HepG2 (cell line): ENCODE data around the gene CLTA. TPM values are rescaled to one million over a fixed set of nuclear protein-coding genes. Genes with fewer than 3 reads are reported as not detected.

Experiments used
- ELF3 ChIP-seq: IDR thresholded peaks from 2 replicates; pipeline ENCODE4 v1.6.1; 2016; ENCODE audit warnings: missing genetic modification reagents, missing compliant biosample characterization
- MEF2D ChIP-seq: sonication (generic); formaldehyde crosslinking; IDR thresholded peaks from 2 replicates; pipeline ENCODE4 v1.5.1; 2020; ENCODE audit warnings: mild to moderate bottlenecking, missing genetic modification reagents
- NBN ChIP-seq: fragments of 450-650 bp; conservative IDR thresholded peaks from 2 replicates; pipeline ENCODE4 v1.6.1; 2017
- PHF20 ChIP-seq: sonication (generic); formaldehyde crosslinking; IDR thresholded peaks from 2 replicates; pipeline ENCODE4 v1.5.0; 2020; ENCODE audit warnings: mild to moderate bottlenecking, missing genetic modification reagents
- PRMT3 ChIP-seq: sonication (generic); formaldehyde crosslinking; IDR thresholded peaks from 2 replicates; pipeline ENCODE4 v1.8.1; 2022; ENCODE audit warnings: low read depth, mild to moderate bottlenecking, moderate library complexity, missing genetic modification reagents, borderline replicate concordance
- SMAD3 ChIP-seq: sonication (generic); formaldehyde crosslinking; IDR thresholded peaks from 2 replicates; pipeline ENCODE4 v1.4.0; 2020; ENCODE audit warnings: missing genetic modification reagents
- SMARCC2 ChIP-seq: fragments of 450-650 bp; IDR thresholded peaks from 2 replicates; pipeline ENCODE4 v1.6.1; 2017; ENCODE audit warnings: antibody characterized with exemption, mild to moderate bottlenecking
- XBP1 ChIP-seq: sonication (generic); formaldehyde crosslinking; IDR thresholded peaks from 2 replicates; pipeline ENCODE4 v1.5.0; 2020; ENCODE audit warnings: missing genetic modification reagents
- ZNF607 ChIP-seq: sonication (generic); formaldehyde crosslinking; IDR thresholded peaks from 2 replicates; pipeline ENCODE4 v1.5.1; 2020; ENCODE audit warnings: missing genetic modification reagents, mild to moderate bottlenecking, borderline replicate concordance
- ZZZ3 ChIP-seq: sonication (generic); formaldehyde crosslinking; IDR thresholded peaks from 2 replicates; pipeline ENCODE4 v1.4.0; 2020; ENCODE audit warnings: missing genetic modification reagents, mild to moderate bottlenecking, borderline replicate concordance
- polyA plus RNA-seq, 8 experiments: library from polyadenylated mRNA; depleted of rRNA in 3 of 8; stranded (reverse) in 7 of 8; unstranded in 1 of 8; fragments of >200 nt; fragmentation: Illumina TruSeq in 4 of 8; extraction: Trizol in 4 of 8; gene quantifications; 2 replicates each; pipeline versions ENCODE4 v1.2.1 to v1.2.3, GENCODE V29; 2011 to 2016; ENCODE audit warnings: low read depth in 4 of 8, missing spikeins in 1 of 8, mixed read lengths in 1 of 8; ENCODE audit not compliant: insufficient read depth in 1 of 8
- total RNA-seq, 5 experiments: library from RNA; depleted of rRNA; stranded (reverse); fragments of >200 nt; fragmentation: Illumina TruSeq; extraction: Trizol; gene quantifications; 2 replicates each; pipeline ENCODE4 v1.2.3, GENCODE V29; 2016; ENCODE audit warnings: low read depth in 1 of 5
- TF ChIP-seq, protein P1 (sequence below): sonication (generic); formaldehyde crosslinking; IDR thresholded peaks from one replicate; pipeline ENCODE4 v1.5.1; 2020; ENCODE audit warnings: mild to moderate bottlenecking, missing genetic modification reagents; ENCODE audit errors: not compliant biosample characterization
- TF ChIP-seq, protein P2 (sequence below): sonication (generic); formaldehyde crosslinking; IDR thresholded peaks from 2 replicates; pipeline ENCODE4 v1.5.1; 2020; ENCODE audit warnings: mild to moderate bottlenecking, missing genetic modification reagents, borderline replicate concordance
- TF ChIP-seq, protein P3 (sequence below): IDR thresholded peaks from 2 replicates; pipeline ENCODE4 v1.6.1; 2016; ENCODE audit warnings: missing compliant biosample characterization, missing genetic modification reagents, borderline replicate concordance
- TF ChIP-seq, protein P4 (sequence below): IDR thresholded peaks from 2 replicates; pipeline ENCODE4 v1.6.1; 2016; ENCODE audit warnings: mild to moderate bottlenecking, missing biosample characterization, missing genetic modification reagents

The CLTA gene
- total and polyA plus RNA-seq, 2 of the 13 experiments (the other 11 are each of a cell fraction or from before 2014, with no cell fraction given): 143 to 222 TPM

DNA sequence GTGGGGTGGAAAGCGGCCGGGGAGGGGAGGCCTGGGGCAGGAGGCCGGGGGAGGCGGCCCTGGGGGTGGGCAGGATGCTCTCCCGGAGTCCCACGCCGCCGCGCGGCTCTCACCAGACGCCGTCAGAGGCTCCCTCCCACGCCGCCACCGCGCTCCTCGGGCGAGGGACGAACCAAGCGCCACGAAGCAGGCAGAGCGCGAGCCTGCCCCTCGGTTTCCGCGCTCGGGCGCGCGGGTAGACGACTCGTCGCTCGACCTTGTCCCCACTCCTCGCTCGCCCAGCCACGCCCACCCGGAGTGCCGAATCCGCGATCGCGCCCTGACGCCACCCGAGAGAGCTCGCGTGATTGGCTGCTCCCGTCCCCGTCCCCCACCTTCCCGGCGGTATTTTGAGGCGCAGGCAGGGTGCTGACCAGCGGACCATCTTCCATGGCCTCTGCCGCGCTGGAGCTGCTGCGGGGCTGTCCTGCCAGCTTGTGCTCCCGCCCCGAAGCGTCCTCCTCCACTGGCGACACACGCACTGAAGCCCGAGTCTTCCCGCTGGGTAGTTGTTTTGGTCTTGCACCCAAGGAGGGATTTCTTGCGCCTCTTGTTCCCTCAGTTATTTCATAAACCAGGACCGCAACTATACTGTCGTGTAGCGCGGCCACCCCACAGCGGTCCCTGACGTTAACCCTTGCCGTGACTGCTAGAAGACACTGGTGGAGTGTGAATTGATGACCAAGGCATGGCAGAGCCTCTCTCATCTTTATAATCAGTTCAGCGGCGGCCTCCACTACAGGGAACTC is 67.7 kb downstream of the CLTA start, which contains the start of gene GNE (continued):
- TF ChIP-seq, protein P1, sequence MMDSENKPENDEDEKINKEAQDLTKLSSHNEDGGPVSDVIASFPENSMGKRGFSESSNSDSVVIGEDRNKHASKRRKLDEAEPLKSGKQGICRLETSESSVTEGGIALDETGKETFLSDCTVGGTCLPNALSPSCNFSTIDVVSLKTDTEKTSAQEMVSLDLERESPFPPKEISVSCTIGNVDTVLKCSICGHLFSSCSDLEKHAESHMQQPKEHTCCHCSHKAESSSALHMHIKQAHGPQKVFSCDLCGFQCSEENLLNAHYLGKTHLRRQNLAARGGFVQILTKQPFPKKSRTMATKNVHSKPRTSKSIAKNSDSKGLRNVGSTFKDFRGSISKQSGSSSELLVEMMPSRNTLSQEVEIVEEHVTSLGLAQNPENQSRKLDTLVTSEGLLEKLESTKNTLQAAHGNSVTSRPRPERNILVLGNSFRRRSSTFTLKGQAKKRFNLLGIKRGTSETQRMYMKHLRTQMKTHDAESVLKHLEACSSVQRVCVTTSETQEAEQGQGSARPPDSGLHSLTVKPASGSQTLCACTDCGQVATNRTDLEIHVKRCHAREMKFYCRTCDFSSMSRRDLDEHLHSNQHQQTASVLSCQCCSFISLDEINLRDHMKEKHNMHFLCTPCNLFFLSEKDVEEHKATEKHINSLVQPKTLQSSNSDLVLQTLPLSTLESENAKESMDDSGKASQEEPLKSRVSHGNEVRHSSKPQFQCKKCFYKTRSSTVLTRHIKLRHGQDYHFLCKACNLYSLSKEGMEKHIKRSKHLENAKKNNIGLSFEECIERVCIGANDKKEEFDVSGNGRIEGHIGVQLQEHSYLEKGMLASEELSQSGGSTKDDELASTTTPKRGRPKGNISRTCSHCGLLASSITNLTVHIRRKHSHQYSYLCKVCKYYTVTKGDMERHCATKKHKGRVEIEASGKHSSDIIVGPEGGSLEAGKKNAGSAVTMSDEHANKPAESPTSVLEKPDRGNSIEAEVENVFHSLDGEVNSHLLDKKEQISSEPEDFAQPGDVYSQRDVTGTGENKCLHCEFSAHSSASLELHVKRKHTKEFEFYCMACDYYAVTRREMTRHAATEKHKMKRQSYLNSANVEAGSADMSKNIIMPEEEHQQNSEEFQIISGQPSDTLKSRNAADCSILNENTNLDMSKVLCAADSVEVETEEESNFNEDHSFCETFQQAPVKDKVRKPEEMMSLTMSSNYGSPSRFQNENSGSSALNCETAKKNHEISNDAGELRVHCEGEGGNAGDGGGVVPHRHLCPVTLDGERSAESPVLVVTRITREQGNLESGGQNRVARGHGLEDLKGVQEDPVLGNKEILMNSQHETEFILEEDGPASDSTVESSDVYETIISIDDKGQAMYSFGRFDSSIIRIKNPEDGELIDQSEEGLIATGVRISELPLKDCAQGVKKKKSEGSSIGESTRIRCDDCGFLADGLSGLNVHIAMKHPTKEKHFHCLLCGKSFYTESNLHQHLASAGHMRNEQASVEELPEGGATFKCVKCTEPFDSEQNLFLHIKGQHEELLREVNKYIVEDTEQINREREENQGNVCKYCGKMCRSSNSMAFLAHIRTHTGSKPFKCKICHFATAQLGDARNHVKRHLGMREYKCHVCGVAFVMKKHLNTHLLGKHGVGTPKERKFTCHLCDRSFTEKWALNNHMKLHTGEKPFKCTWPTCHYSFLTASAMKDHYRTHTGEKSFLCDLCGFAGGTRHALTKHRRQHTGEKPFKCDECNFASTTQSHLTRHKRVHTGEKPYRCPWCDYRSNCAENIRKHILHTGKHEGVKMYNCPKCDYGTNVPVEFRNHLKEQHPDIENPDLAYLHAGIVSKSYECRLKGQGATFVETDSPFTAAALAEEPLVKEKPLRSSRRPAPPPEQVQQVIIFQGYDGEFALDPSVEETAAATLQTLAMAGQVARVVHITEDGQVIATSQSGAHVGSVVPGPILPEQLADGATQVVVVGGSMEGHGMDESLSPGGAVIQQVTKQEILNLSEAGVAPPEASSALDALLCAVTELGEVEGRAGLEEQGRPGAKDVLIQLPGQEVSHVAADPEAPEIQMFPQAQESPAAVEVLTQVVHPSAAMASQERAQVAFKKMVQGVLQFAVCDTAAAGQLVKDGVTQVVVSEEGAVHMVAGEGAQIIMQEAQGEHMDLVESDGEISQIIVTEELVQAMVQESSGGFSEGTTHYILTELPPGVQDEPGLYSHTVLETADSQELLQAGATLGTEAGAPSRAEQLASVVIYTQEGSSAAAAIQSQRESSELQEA: peak; percentile 96
- no peak; the same call in 1 of the 2 replicates for TF ChIP-seq PRMT3
- peak; percentile 70; the same call in 1 of the 2 replicates for TF ChIP-seq SMAD3 (CRISPR knock-in tag)
- TF ChIP-seq, protein P2, sequence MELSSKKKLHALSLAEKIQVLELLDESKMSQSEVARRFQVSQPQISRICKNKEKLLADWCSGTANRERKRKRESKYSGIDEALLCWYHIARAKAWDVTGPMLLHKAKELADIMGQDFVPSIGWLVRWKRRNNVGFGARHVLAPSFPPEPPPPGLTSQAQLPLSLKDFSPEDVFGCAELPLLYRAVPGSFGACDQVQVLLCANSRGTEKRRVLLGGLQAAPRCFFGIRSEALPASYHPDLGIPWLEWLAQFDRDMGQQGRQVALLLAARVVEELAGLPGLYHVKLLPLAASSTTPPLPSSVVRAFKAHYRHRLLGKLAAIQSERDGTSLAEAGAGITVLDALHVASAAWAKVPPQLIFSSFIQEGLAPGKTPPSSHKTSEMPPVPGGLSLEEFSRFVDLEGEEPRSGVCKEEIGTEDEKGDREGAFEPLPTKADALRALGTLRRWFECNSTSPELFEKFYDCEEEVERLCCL (CRISPR knock-in tag): no peak
- peak; percentile 62 for TF ChIP-seq ELF3 (CRISPR knock-in tag)
- peak; percentile 90; the same call in 1 of the 2 replicates for TF ChIP-seq ZNF607 (CRISPR knock-in tag)
- 0 out of 2 replicates have a peak, but pooled peaks have one; percentile 28 for TF ChIP-seq ZZZ3
- no peak for TF ChIP-seq XBP1 (CRISPR knock-in tag)
- TF ChIP-seq MEF2D: peak; percentile 66; the same call in 1 of the 2 replicates
- no peak for TF ChIP-seq NBN
- TF ChIP-seq, protein P3, sequence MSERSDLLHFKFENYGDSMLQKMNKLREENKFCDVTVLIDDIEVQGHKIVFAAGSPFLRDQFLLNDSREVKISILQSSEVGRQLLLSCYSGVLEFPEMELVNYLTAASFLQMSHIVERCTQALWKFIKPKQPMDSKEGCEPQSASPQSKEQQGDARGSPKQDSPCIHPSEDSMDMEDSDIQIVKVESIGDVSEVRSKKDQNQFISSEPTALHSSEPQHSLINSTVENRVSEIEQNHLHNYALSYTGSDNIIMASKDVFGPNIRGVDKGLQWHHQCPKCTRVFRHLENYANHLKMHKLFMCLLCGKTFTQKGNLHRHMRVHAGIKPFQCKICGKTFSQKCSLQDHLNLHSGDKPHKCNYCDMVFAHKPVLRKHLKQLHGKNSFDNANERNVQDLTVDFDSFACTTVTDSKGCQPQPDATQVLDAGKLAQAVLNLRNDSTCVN (CRISPR knock-in tag): peak; percentile 42; the same call in 1 of the 2 replicates
- TF ChIP-seq SMARCC2: no peak
- TF ChIP-seq, protein P4, sequence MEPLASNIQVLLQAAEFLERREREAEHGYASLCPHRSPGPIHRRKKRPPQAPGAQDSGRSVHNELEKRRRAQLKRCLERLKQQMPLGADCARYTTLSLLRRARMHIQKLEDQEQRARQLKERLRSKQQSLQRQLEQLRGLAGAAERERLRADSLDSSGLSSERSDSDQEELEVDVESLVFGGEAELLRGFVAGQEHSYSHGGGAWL (CRISPR knock-in tag): peak; percentile 86; the same call in 1 of the 2 replicates
- TF ChIP-seq PHF20 (CRISPR knock-in tag): peak; percentile 83
